Testis (tissue), 2 donors: Measurements from ENCODE around the gene DLG1.

ENCODE experiments used
- CTCF ChIP-seq, 3 experiments: fragments of 450-650 bp in 2 of 3; fragments of 200-600 bp in 1 of 3; sonication (generic) in 1 of 3; IDR thresholded peaks; one replicate each; pipeline ENCODE4 v1.5.1; 2016 to 2019; ENCODE audit warnings: antibody characterized with exemption in 3 of 3, mild to moderate bottlenecking in 2 of 3, moderate library complexity in 1 of 3
- POLR2A ChIP-seq: fragments of 450-650 bp; IDR thresholded peaks from one replicate; pipeline ENCODE4 v1.6.1; 2017; ENCODE audit warnings: antibody characterized with exemption, mild to moderate bottlenecking, moderate library complexity

GRCh38 chr3:197023241-197023997 lies 275.0 kb downstream of the DLG1 start:
- TF ChIP-seq CTCF (IDR thresholded peaks at IDR 0.05) = no peak
- TF ChIP-seq POLR2A = no peak
